DMS 273 treated with DMSO at 0.1 percent for 48 hours (cell line): Measurements from ENCODE around the gene AHDC1.

Experiments used
- DNase-seq: peaks from one replicate; lab custom pipeline; 2025; lab: John Stamatoyannopoulos, UW

The AHDC1 gene

DNA sequence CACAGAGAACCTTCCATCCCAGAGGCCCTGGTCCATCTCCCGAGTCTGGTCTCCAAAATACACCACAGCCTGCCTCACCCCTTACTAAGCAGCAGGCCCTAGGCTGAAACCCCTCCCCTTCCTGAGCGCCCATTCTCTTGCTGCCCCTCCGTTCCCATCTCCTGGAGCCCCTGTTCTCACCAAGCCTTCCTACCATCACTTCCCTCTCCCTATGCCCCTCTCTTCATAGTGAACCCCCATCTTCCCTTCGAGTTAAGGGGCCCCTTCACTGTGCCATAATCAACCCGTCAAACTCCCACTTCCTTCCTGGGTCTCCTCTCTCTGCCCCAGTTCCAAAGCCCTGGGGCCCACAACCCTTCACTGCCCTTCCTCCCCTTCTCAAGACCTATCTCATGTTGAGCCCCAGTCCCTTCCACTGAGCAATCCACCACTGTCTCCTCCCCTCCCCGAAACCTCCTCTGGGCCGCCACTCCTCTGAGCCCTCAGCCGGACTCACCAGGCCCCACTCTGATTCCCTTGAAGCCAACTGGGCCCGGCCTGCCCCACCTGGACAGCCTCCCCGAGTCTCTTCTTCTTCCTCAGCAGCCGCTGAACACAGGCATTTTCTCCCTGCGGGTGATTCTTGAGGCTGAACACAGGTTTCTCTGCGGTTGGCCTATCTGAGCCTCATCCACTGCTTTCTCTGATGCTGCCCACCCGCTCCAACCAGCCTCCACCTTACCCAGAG, 71.8 kb downstream of the AHDC1 start:
- no peak for DNase-seq

DNA sequence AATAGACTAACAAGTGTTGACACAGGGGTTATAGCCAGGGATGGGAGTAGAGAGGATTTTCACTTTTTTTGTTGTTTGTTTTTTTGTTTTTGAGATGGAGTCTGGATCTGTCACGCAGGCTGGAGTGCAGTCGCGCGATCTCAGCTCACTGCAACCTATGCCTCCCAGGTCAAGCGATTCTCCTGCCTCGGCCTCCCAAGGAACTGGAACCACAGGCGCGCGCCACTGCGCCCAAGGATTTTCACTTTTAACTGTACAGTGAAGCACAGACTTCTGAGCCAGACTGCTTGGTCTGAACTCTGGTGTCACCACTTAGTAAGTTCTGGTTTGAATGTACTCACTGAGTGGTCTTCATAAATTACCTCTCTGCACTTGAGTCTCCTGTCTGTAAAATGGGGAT, 73.8 kb downstream of the AHDC1 start:
- no peak for DNase-seq

DNA sequence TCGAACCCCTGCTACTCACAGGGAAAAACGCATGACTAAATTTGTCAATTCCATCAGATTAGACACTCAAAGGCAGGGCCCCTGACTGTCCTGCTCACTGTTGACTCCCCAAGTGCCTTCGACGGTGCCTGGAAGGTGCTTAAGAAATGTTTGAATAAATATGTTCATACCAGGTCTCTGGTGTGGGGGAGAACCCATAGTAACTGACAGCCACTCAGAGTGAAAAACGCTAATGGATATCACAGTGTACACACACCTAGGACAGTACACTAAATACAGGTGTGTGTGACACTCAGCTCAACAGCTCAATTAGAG, 74.3 kb downstream of the AHDC1 start:
- no peak for DNase-seq

DNA sequence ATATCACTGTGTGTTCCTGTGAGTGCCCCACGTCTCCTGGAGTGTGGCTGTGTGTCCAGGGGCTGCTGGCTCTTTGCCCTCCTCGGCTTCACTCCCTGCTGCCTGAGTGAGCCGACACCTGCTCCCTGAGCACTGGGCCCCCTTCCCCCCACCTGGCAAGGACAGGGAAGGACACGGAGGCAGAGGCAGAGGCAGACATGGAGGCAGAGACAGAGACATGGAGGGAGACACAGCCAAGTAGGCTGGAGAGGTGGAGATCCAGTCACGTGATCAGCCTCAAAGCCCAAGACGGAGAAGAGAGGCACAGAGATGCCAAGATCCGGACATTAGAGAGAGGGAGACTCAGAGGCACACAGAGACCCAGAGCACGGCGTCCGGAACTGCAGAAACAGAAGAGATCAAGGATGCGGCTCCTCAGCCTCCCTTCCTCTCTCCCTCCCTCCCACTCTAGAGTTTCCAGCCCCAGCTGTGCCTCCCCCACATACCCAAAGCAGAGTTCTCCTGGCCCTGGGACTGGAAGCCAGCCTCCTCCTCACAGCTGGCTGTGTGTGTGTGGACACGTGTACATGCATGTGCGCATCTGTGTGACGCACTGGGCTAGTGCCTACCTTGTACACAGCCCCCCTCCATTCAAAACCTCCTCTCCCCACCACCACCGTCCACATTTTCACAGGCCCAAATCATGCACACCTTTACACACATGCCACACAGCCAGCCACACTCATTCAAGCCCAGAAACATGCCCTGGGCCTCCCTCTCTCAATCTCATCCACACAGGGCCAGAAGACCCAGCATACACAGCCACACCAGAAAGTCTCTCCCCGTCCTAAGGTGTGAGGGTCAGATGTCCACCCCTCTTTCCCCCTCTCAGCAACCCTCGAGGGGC, 74.9 kb downstream of the AHDC1 start:
- peak; percentile 72 for DNase-seq

DNA sequence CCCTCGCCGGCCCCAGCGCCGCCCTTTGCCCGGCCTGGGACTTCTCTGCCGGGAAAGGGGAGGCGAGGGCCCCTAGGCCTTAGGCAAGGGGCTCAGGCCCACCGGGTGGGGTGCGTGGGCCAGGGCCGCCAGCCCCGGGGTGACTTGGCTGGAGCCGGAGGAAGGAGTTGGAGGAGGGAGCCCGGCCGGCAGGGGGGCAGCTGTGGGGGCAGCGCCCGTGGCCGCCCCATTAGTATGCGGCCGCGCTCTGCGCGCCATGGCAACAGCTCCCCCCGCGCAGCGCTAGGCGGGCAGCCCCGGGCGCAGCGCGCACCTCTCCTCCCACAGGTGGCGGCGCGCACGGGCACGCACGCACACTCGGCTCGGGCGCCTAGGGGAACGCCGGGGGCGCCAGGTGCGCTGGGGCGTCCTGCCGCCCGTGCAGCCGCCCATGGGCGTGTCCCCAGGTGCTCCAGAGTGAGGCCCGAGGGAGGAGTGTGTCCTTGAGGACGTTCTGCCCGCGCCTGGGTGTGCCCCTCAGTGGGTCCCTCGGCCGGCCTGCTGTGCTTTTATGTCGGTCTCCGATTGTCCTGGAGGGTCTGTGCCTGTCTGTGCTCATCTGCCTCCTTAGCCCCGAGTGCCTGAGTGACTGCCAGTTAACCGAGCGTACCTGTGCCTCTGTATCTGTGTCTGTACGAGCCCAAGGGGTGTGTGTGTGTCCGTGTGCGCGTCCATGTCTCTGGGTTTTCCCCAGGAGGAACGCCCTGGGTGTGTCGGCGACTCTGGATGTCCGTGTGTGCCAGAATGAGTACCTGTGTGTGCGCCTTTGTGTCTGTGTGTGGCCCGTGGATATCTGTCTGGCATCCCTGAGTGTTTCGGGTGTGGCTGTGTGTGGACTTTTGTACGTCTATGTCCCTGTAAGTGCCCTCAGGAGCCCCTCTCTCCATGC, 75.8 kb downstream of the AHDC1 start:
- peak; percentile 70 for DNase-seq

DNA sequence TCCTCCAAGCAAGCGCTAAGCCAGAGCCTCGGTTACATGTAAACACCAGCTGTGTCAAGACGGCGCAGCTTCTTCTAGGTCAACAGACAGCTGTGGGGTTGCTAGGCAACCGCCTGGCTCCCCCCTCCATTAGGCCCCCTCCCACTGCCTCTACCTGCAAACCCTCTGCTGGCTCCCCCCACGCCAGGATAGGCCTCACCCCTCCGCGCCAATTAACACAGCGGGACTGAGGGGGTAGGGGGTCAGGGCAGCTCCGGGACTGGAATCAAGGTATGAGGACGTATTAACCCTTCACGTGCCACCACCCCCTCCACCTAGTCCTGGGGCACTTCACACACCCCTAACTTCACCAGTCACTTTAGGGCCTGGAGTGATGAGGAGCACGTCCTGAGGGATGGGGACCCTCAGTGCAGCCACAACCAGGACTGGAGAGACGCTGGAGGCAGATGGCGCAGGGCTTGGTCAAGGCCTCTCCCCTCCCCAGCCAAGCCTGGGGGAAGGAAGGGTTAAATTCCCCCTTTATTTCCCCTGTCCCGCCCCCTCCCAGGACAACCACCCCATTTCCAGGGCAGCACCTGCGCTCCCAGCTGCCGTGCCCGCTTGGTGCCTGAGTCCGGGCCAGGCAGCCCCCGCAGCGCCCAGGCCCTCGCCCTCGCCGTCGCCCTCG, 76.6 kb downstream of the AHDC1 start:
- DNase-seq, result peak; percentile 97

DNA sequence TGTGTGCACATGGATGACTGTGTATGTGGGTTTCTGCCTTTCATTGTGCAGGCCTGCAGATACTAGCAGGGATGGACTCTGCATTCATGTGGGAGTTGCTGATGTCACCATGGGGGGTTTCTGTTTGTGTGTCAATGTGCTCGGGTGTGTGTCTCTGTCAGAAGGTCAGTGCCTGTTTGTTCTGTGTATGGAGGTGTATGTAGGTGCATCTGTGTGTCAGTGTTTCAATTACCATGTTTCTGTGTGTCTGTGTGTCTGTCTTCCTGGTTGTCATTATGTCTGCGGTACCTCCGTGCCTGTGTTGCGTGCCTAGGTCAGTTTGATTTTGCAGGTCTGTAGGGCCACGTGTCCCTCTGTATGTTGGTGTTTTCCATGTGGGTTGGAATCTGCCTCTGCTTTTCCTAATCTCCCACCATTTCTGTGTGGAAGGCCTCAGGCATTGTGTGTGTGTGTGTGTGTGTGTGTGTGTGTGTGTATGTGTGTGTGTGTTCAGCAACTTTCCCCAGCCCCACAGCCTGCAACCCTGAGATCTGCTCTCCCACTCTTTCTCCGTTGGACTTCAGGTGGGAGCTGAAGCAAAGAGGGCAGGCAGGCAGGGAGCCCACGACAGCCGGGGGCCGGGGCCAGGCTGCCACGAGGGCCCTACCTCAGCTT, 77.2 kb downstream of the AHDC1 start:
- no peak for DNase-seq

DNA sequence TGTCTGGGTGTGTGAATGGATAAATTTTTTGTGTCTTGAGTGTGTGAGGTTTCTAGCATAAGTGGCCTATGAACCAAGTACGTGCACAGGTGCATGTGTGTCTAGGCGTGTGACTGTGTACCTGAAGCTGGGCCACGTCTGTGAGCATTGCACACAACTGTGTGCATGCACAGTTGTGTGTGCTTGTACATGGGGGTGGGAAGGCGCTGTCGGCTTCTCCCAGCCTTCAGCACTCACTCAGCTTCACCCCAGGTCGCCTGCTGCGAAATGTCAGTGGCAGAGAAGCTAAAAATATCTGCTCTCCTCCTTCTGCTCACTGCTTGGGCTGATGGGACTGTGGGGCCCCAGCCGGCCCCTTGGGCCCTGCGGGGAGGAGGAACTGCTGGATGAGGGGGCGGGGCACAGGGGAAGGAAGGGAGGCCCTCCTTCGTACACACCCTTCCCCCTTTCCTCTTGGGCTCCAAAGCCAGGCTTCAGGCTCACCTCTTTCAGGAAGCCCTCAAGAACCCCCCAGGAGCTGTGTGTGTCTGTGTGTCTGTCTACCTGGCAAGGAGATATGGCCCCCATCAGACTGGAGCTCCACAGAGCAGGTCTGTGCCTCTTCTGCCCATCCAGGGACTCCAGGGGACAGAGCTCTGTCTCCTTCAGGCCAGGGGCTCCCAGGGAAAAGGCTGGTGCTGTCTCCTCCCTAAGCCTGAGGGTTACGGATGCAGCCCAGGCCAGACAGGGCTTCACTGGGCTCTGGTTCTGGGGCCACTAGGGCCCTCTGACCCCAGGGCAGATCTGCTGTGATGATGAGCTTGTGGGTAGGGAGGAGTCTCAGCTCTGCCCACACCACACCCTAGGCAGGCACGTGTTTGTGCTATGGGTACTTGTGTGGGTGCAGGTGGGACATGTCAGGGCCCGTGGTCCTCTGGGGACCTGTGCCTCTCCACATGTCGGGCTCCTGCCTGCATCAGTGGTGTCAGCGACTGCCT, 78.4 kb downstream of the AHDC1 start:
- peak; percentile 81 for DNase-seq

DNA sequence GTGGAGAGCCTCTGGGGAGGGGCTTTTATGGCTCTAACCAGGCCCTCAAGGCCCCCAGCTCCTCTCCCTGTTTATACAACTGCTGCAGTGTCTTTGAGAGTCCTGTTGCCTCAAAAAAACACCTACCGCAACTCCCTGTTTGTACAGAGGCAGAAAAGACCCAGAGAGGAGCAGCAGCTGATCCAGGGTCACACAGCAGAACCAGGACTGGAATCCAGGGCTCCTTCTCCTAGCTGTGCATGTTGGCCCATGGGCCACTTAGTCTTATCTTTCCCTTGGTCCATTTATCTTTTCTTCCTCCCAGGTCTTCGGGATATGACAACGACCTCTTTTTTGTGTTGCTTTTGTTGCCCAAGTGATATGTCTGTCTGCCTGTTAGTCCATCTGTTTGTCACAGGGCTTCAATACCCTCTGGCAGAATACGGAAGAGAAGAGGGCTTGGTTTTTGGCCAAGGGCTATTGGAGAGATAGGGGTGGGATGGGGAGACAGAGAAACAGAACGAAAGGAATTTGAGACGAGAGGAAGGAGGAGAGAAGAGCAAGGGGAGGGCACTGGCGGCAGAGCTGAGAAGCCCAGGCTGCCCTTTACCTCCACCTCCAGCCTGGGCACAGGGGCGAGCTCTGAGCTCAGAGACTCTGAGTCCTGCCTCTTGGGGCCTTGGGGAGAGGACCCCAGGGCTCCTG, 80.5 kb downstream of the AHDC1 start:
- peak; percentile 58 for DNase-seq

DNA sequence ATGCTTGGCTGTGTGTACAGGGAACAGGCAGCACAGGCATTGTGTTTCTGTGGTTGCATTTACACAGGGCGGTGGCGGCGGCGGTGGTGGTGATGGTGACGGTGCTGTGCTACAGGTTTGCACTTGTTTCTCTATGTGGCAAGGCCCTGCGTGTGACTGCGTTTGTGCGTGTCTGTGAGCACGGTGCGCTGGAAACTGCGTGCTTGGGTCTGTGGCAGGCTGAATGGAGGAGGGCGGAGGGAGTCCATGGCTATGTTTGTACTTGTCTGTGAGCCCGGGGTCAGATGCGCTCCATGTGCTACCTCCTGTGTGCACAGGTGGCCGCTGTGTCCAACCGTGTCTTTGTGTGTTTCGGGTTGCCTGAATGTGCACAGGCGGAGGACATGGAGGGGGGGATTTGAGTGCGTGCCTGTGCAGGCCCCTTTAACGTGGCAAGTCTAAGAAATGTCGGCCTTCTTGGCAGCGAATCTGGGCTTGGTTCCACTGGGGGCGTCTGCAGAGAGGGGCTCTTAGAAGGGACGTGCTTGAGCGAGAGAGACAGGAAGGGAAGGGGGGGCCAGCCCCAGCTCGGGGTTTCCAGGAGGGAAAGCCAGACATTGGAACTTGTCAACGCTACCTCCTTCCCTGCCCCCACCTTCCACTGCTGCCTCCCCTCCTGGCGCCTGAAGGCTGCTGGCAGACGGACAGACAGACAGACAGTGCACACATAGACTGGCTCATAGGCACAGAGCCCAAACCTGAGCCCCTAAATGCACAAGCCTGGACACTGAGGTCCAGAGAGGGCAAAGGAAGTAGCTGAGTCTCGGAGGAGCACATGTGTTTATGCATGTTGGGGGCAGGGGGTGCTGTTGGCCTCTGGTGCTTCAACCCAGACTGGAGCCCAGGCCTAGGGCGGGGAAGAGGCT, 81.3 kb downstream of the AHDC1 start:
- peak; percentile 93 for DNase-seq

DNA sequence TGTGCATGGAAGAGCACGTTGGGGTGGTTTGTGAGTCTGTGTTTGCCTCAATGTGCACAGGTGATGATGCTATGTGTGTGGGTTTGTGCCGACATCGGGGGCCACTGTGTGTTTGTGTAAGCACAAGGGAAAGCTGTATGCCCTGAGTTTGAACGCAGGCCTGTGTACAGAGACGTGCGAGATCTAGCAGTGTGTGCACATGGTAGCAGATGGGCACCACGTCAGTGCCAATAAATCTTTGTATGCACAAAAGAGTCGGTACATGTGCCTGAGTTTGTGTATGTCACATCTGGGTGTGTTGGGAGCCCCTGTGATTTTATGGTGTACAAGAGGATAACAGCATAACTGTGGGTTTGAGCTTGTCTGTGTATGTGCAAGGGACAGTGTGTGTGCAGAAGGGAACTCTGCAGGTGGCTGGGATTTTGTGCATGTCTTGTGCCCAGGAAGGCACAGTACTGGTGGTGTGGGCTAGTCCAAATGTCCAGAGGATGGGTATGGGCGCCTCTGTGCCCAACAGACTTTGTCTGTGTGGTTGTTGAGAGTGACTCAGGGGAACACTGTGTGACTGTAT, 82.0 kb downstream of the AHDC1 start:
- DNase-seq, result peak; percentile 46

DNA sequence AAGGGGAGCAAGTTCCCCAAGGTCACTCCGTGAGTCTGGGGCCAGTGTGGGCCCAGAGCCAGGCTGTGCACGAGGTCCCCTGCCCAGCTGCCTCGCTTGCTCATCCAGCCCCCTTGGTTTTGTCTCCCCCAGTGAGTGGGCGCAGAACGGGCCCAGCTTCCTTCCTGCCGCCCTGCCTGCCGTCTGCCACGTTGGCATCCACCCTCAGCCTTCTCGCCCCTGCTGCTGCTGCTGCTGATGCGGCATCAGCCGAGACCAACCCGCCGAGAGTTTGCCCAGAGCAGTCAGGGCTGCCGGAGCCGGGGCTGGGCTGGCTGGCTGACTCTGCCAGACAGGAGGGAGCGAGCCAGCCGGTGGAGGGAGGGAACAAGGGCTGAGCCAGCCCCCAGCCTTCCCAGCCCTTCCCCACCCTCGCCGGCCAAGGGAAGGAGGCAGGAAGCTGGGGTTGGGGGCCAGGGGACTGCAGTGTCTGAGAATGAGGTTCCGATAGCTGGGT, 82.6 kb downstream of the AHDC1 start:
- DNase-seq, result peak; percentile 78

DNA sequence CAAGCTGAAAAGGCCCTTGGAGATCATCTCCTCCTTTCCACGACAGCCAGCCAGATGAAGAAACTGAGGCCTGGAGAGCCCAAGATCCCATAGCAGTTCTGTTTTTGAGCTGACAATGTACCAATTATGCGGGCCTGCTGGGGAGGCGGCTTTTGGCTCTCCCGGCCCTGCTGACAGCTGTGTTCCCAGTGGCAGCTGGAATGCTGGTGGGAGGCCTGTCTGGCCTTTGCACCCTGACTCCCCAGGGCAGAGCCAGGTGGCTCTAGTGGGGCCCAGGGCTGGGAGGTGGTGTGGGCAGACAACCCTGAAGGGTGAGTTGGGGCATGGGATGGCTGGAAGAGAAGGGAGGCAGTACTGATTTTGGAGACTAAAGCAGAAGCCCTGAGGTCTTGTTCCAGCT, 83.3 kb downstream of the AHDC1 start:
- DNase-seq, result peak; percentile 49

DNA sequence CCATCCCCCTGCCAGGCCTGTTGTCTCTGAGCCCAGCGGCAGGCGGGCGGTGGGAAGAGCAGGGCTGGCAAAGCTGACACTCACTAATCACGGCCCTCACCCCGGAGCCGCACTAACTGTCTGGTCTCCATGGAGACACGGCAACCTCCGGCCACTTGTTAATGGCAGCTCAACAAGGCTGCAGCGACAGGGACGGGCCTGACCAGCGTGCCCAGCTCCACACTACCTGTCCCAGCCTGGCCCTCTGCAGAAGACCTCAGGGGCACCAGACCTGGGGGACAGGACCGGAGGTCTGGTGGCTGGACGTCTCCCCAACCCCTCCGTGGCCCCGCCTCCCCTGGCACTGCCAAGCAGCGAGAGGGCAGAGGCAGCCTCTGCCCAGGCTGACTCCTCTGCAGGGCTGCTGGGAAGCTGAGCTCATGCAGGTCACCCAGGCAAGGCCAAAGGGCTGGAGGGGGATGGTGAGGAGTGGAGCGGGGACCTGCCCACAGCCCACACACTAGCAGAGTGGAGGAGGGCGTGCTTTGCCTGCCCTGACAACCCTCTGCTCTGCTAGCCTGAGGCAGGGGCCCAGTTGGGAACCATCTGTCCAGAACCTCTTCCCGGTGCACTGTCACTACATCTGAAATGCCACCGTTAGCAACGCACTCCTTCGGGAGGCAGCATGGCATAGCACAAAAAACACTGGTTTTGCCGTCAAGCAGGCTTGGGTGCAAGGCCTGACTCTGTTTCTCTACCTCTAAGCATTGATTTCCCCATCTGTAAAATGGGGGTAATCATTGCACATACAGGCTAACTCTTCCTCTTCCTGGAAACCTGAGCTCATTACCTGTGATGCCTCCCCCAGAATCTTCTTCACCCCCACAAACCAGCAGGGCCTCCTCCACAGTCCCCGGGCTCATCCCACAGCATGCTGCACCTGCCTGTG, 84.3 kb downstream of the AHDC1 start:
- DNase-seq, result peak; percentile 66

DNA sequence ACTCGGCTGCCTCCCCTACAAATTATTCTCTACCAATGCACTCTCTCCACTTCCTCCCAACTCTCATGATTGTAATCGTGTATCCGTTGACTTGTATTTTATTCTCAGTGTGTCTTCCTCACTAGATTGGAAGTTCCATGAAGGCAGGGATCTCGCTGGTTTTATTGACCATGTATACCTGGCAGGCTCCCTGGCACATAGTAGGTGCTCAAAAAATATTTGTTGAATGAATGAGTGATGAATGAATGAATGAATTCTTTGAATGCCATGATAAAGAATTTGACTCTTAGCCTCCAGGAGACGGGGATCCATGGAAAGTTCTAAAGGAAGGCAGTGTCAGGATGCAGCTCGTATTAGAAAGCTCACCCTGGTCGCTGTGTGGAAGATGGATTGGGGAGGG, 85.1 kb downstream of the AHDC1 start:
- no peak for DNase-seq

DNA sequence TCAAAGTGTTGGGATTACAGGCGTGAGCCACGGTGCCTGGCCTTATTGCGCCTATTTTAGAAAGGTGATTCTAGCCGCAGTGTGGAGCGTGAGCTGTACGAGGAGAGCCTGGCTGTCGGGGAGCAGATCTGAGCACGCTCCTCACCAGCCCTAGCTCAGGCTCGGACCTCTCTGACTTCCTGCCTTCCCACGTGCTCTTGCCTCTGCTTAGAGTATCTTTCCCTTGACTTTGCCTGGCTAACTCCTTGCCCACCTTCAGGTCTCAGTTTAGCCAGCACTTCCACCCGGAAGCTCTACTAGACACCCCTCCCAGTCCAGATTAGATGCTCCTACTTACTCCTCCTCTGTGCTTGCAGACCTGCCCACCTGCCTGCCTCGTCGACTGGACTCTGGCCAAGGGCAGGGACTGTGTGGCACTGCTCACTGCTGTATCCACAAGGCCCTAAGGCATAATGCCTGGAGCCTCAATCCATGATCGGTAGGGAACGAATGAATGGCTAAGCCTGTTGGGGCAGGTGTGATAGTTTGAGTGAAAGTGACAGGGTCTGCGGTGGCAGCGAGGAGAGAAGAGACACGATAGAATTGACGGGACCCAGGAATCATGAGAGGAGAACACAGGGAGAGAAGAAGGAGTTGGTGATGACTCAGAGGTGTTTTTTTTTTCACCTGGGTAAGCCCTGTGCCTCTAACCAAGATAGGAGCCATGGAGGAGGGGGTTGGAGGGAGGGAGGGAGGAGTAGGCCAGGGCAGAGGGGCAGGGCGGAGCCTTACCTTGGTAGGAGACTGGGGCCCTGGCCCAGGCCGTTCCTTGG, 85.8 kb downstream of the AHDC1 start:
- DNase-seq, result no peak
